Suprapubic skin (tissue), 4 donors: Measurements from ENCODE around the gene ECE1. TPM values are rescaled to one million over a fixed set of nuclear protein-coding genes. Genes with fewer than 3 reads are reported as not detected.

Experiments used
- DNase-seq, 2 donors: peaks; one replicate each; pipeline ENCODE4 v3.0.0-alpha.2; 2019; ENCODE audit warnings: low spot score in 2 of 2
- H3K27ac ChIP-seq: fragments of 200-600 bp; sonication (generic); one replicate; pipeline ENCODE4 v1.5.1; 2019
- H3K27me3 ChIP-seq: fragments of 200-600 bp; sonication (generic); one replicate; pipeline ENCODE4 v1.5.1; 2019
- H3K36me3 ChIP-seq: fragments of 200-600 bp; sonication (generic); one replicate; pipeline ENCODE4 v1.5.1; 2019
- H3K4me1 ChIP-seq: fragments of 200-600 bp; sonication (generic); one replicate; pipeline ENCODE4 v1.5.1; 2019
- H3K4me3 ChIP-seq: fragments of 200-600 bp; sonication (generic); one replicate; pipeline ENCODE4 v1.5.1; 2019; ENCODE audit warnings: mild to moderate bottlenecking
- H3K9me3 ChIP-seq: fragments of 200-600 bp; sonication (generic); one replicate; pipeline ENCODE4 v1.5.1; 2019
- CTCF ChIP-seq, 2 donors: fragments of 200-600 bp in 1 of 2; fragments of 450-650 bp in 1 of 2; sonication (generic) in 1 of 2; IDR thresholded peaks; one replicate each; pipeline ENCODE4 v1.5.1; 2016 to 2019; ENCODE audit warnings: antibody characterized with exemption in 2 of 2, mild to moderate bottlenecking in 1 of 2, moderate library complexity in 1 of 2
- EP300 ChIP-seq: sonication (generic); formaldehyde crosslinking; IDR thresholded peaks from one replicate; pipeline ENCODE4 v1.6.1; 2017; ENCODE audit warnings: antibody characterized with exemption
- POLR2A ChIP-seq, 2 donors: fragments of 450-650 bp; IDR thresholded peaks; one replicate each; pipeline ENCODE4 v1.6.1; 2017; ENCODE audit warnings: antibody characterized with exemption in 2 of 2, mild to moderate bottlenecking in 2 of 2, moderate library complexity in 2 of 2
- POLR2AphosphoS5 ChIP-seq, 3 donors: sonication (generic); formaldehyde crosslinking; IDR thresholded peaks; one replicate each; pipeline ENCODE4 v1.6.1; 2017; ENCODE audit warnings: antibody characterized with exemption in 3 of 3
- WGBS: methylation state at CpG from one replicate; pipeline ENCODE4 v1.1.5; 2018; 5-methylcytosine and 5-hydroxymethylcytosine counted together
- total RNA-seq, 4 donors: library from RNA; depleted of rRNA; stranded (reverse); fragments of >200 nt; gene quantifications; one replicate each; pipeline ENCODE4 v1.1.0, GENCODE V29; 2016

The ECE1 gene
- total RNA-seq, 4 donors from 2014 or later = 40.8 to 64.2 (median 55.3) TPM

- no peak for TF ChIP-seq POLR2AphosphoS5 (IDR thresholded peaks at IDR 0.05)
- no peak for TF ChIP-seq POLR2A (IDR thresholded peaks at IDR 0.05)
- no peak for TF ChIP-seq CTCF (IDR thresholded peaks at IDR 0.05)
- no peak for TF ChIP-seq EP300
- WGBS = 79% methylated on average over 6 of the region's 6 CpGs
- Histone ChIP-seq H3K27ac (peak overlapping the region; percentile 17), H3K4me3 (no peak overlapping the region), H3K4me1 (peaks cover 45% of the 10 kb centered on the region), H3K27me3 (no peaks in the 10 kb centered on the region), H3K9me3 (no peaks in the 10 kb centered on the region), H3K36me3 (peaks cover 30% of the 10 kb centered on the region)
- no peak for DNase-seq
Measured at GRCh38 chr1:21265644-21266043, 24.6 kb downstream of the ECE1 start.

GRCh38 chr1:21264898-21265297 is 25.4 kb downstream of the ECE1 start:
- H3K27ac ChIP-seq = no peak overlapping the region
- no peak for DNase-seq
- TF ChIP-seq EP300 (no peak), POLR2A (IDR thresholded peaks at IDR 0.05) (no peak), CTCF (IDR thresholded peaks at IDR 0.05) (no peak), POLR2AphosphoS5 (IDR thresholded peaks at IDR 0.05) (no peak)
- peaks cover 28% of the 10 kb centered on the region for H3K36me3 ChIP-seq
- H3K9me3 ChIP-seq = no peaks in the 10 kb centered on the region
- WGBS = 76% methylated on average over 4 of the region's 4 CpGs
- H3K4me3 ChIP-seq = no peak overlapping the region
- peaks cover 40% of the 10 kb centered on the region for H3K4me1 ChIP-seq
- no peaks in the 10 kb centered on the region for H3K27me3 ChIP-seq

- no peak for TF ChIP-seq EP300
- TF ChIP-seq CTCF (IDR thresholded peaks at IDR 0.05) = no peak
- no peak for TF ChIP-seq POLR2A (IDR thresholded peaks at IDR 0.05)
- TF ChIP-seq POLR2AphosphoS5 (IDR thresholded peaks at IDR 0.05) = no peak
- 87% methylated on average over 11 of the region's 11 CpGs for WGBS
- peaks cover 21% of the 10 kb centered on the region for H3K36me3 ChIP-seq
Measured at GRCh38 chr1:21263653-21264225, 26.5 kb downstream of the ECE1 start.

GRCh38 chr1:21263052-21263429 is 27.2 kb downstream of the ECE1 start:
- H3K9me3 ChIP-seq = no peaks in the 10 kb centered on the region
- 84% methylated on average over 10 of the region's 10 CpGs for WGBS
- H3K4me3 ChIP-seq = no peak overlapping the region
- H3K36me3 ChIP-seq = peaks cover 21% of the 10 kb centered on the region
- TF ChIP-seq POLR2A (IDR thresholded peaks at IDR 0.05) (no peak), CTCF (IDR thresholded peaks at IDR 0.05) (no peak), EP300 (no peak), POLR2AphosphoS5 (IDR thresholded peaks at IDR 0.05) (no peak)
- no peak for DNase-seq
- H3K4me1 ChIP-seq = peaks cover 36% of the 10 kb centered on the region
- peak overlapping the region; percentile 91 for H3K27ac ChIP-seq
- no peaks in the 10 kb centered on the region for H3K27me3 ChIP-seq

More at GRCh38 chr1:21263653-21264225, 26.5 kb downstream of the ECE1 start:
- Histone ChIP-seq H3K4me3 (no peak overlapping the region), H3K27me3 (no peaks in the 10 kb centered on the region), H3K27ac (peak overlapping the region; percentile 91), H3K9me3 (no peaks in the 10 kb centered on the region), H3K4me1 (peaks cover 34% of the 10 kb centered on the region)
- no peak for DNase-seq

- peak overlapping the region; percentile 7 for H3K4me3 ChIP-seq
- TF ChIP-seq POLR2A (IDR thresholded peaks at IDR 0.05) (peak in 1 of 2 donors; percentile 24), EP300 (no peak), POLR2AphosphoS5 (IDR thresholded peaks at IDR 0.05) (peak in 1 of 3 donors; percentile 64)
- peak overlapping the region; percentile 91 for H3K27ac ChIP-seq
- peak; percentile 88 to 89 for DNase-seq
- H3K4me1 ChIP-seq = peaks cover 42% of the 10 kb centered on the region
- H3K27me3 ChIP-seq = no peaks in the 10 kb centered on the region
- peaks cover 18% of the 10 kb centered on the region for H3K36me3 ChIP-seq
- 51% methylated on average over 22 of the region's 23 CpGs for WGBS
- H3K9me3 ChIP-seq = no peaks in the 10 kb centered on the region
Measured at GRCh38 chr1:21262293-21263051, 27.8 kb downstream of the ECE1 start.
